IMR-90 (cell line): Measurements from ENCODE around the gene RAF1. TPM values are rescaled to one million over a fixed set of nuclear protein-coding genes. Genes with fewer than 3 reads are reported as not detected.

Source experiments
- ATAC-seq: fragments of 200-7000 bp; cut with Tn5 transposase; 2 replicates; pipeline ENCODE4 v1.9.1; 2020; ENCODE audit warnings: low read depth, mild to moderate bottlenecking, moderate library complexity
- BruUV-seq: library from RNA; stranded (reverse); fragments of 400-500 nt; replicated peaks from 2 replicates; lab custom pipeline; 2021; lab: Mats Ljungman, UMichigan
- CTCF ChIA-PET: fragments of 300-600 bp; formaldehyde crosslinking; extraction: SDS; loops from one replicate; lab custom pipeline; 2021; ENCODE audit warnings: antibody characterized with exemption; lab: Yijun Ruan, JAX
- POLR2A ChIA-PET: fragments of 300-600 bp; sonication (Branson Sonifier 250); formaldehyde crosslinking; loops from one replicate; lab custom pipeline; 2022; ENCODE audit warnings: antibody characterized with exemption; ENCODE audit not compliant: unreplicated experiment; lab: Charles Lee
- DNase-seq: peaks from one replicate; pipeline ENCODE4 v3.0.0; 2013
- H2AFZ ChIP-seq: replicated peaks from 2 replicates; pipeline ENCODE3; 2013; ENCODE audit warnings: low read length, mild to moderate bottlenecking; ENCODE audit not compliant: poor library complexity
- H2AK5ac ChIP-seq: 2 replicates; pipeline ENCODE4 v1.6.1; 2013; ENCODE audit warnings: low read depth, low read length, inconsistent platforms
- H2AK9ac ChIP-seq: replicated peaks from 2 replicates; pipeline ENCODE3; 2013; ENCODE audit warnings: mild to moderate bottlenecking, low read depth, low read length, moderate library complexity; ENCODE audit not compliant: poor library complexity
- H2BK120ac ChIP-seq: 2 replicates; pipeline ENCODE4 v1.6.1; 2013; ENCODE audit warnings: low read depth, low read length, inconsistent platforms
- H2BK15ac ChIP-seq: 3 replicates; pipeline ENCODE4 v1.6.1; 2013; ENCODE audit warnings: low read depth, low read length, inconsistent platforms
- H2BK20ac ChIP-seq: 2 replicates; pipeline ENCODE4 v1.6.1; 2013; ENCODE audit warnings: low read depth, mild to moderate bottlenecking, inconsistent platforms, low read length, moderate library complexity
- H2BK5ac ChIP-seq: 2 replicates; pipeline ENCODE4 v1.6.1; 2013; ENCODE audit warnings: mild to moderate bottlenecking, low read depth, low read length, inconsistent platforms; ENCODE audit not compliant: poor library complexity, severe bottlenecking
- H3K14ac ChIP-seq: replicated peaks from 2 replicates; pipeline ENCODE4 v1.6.1; 2013; ENCODE audit warnings: low read depth, low read length, inconsistent platforms
- H3K18ac ChIP-seq: 2 replicates; pipeline ENCODE4 v1.6.1; 2013; ENCODE audit warnings: low read depth, low read length, control low read depth
- H3K23ac ChIP-seq: 2 replicates; pipeline ENCODE4 v1.6.1; 2013; ENCODE audit warnings: low read depth, low read length, inconsistent platforms
- H3K27ac ChIP-seq: 2 replicates; pipeline ENCODE4 v1.5.1; 2013; ENCODE audit warnings: mild to moderate bottlenecking, control low read depth, low read length; ENCODE audit not compliant: insufficient read depth
- H3K27me3 ChIP-seq: 2 replicates; pipeline ENCODE4 v1.6.1; 2013; ENCODE audit warnings: low read length; ENCODE audit not compliant: control insufficient read depth, insufficient read depth
- H3K36me3 ChIP-seq: 2 replicates; pipeline ENCODE4 v1.6.1; 2013; ENCODE audit warnings: low read length, mixed read lengths; ENCODE audit not compliant: control insufficient read depth, insufficient read depth
- H3K4ac ChIP-seq: 2 replicates; pipeline ENCODE4 v1.6.1; 2013; ENCODE audit warnings: low read depth, low read length, inconsistent platforms
- H3K4me1 ChIP-seq: 2 replicates; pipeline ENCODE4 v1.6.1; 2013; ENCODE audit warnings: low read length, mixed read lengths; ENCODE audit not compliant: control insufficient read depth, insufficient read depth
- H3K4me2 ChIP-seq: 2 replicates; pipeline ENCODE4 v1.6.1; 2013; ENCODE audit warnings: low read depth, mild to moderate bottlenecking, control low read depth, low read length, moderate library complexity
- H3K4me3 ChIP-seq: 2 replicates; pipeline ENCODE4 v1.5.1; 2013; ENCODE audit warnings: low read depth, mild to moderate bottlenecking, control low read depth, low read length, moderate library complexity; ENCODE audit not compliant: insufficient read depth
- H3K56ac ChIP-seq: 2 replicates; pipeline ENCODE4 v1.6.1; 2013; ENCODE audit warnings: low read length, inconsistent platforms; ENCODE audit not compliant: insufficient read depth; ENCODE audit errors: extremely low read depth
- H3K79me1 ChIP-seq, 2 experiments: 2 replicates each; pipeline ENCODE4 v1.6.1; 2013; ENCODE audit warnings: low read length in 2 of 2, inconsistent platforms in 1 of 2, low read depth in 1 of 2
- H3K9ac ChIP-seq: 2 replicates; pipeline ENCODE4 v1.6.1; 2013; ENCODE audit warnings: low read depth, low read length, control low read depth
- H3K9me1 ChIP-seq: 2 replicates; pipeline ENCODE4 v1.6.1; 2013; ENCODE audit warnings: low read length, inconsistent platforms; ENCODE audit not compliant: insufficient read depth
- H3K9me3 ChIP-seq: 2 replicates; pipeline ENCODE4 v1.6.1; 2013; ENCODE audit warnings: low read length; ENCODE audit not compliant: control insufficient read depth, insufficient read depth
- H4K20me1 ChIP-seq: 2 replicates; pipeline ENCODE4 v1.6.1; 2013; ENCODE audit warnings: low read length, inconsistent platforms; ENCODE audit not compliant: insufficient read depth
- H4K5ac ChIP-seq: 2 replicates; pipeline ENCODE4 v1.6.1; 2013; ENCODE audit warnings: mild to moderate bottlenecking, low read depth, low read length, control low read depth
- H4K8ac ChIP-seq, 2 experiments: 2 replicates each; pipeline ENCODE4 v1.6.1; 2013; ENCODE audit warnings: low read depth in 2 of 2, low read length in 2 of 2, control low read depth in 1 of 2, inconsistent platforms in 1 of 2
- H4K91ac ChIP-seq: 2 replicates; pipeline ENCODE4 v1.6.1; 2013; ENCODE audit warnings: low read depth, low read length, inconsistent platforms; ENCODE audit not compliant: insufficient read depth
- BHLHE40 ChIP-seq: fragments of 150-350 bp; IDR thresholded peaks from 2 replicates; pipeline ENCODE4 v1.6.1; 2016; ENCODE audit warnings: mild to moderate bottlenecking, low read depth, low read length
- CEBPB ChIP-seq: IDR thresholded peaks from 2 replicates; pipeline ENCODE4 v1.6.1; 2012; ENCODE audit warnings: low read depth, low read length, improper control_type of control experiment
- CHD1 ChIP-seq: IDR thresholded peaks from 2 replicates; pipeline ENCODE4 v1.6.1; 2012; ENCODE audit warnings: low read depth, low read length, improper control_type of control experiment
- CTCF ChIP-seq: conservative IDR thresholded peaks from 2 replicates; pipeline ENCODE4 v1.5.1; 2012; ENCODE audit warnings: mild to moderate bottlenecking, low read depth, low read length, improper control_type of control experiment
- ELK1 ChIP-seq: fragments of 150-350 bp; IDR thresholded peaks from 2 replicates; pipeline ENCODE4 v1.6.1; 2016; ENCODE audit warnings: low read depth, mild to moderate bottlenecking, low read length, moderate library complexity, borderline replicate concordance
- FOS ChIP-seq: fragments of 150-350 bp; IDR thresholded peaks from 2 replicates; pipeline ENCODE4 v1.6.1; 2016; ENCODE audit warnings: low read depth, low read length
- MAFK ChIP-seq: IDR thresholded peaks from 2 replicates; pipeline ENCODE4 v1.6.1; 2012; ENCODE audit warnings: low read depth, low read length, improper control_type of control experiment
- MAZ ChIP-seq: IDR thresholded peaks from 2 replicates; pipeline ENCODE4 v1.6.1; 2012; ENCODE audit warnings: low read depth, mild to moderate bottlenecking, low read length, improper control_type of control experiment, moderate library complexity, borderline replicate concordance
- MXI1 ChIP-seq: IDR thresholded peaks from 2 replicates; pipeline ENCODE4 v1.6.1; 2012; ENCODE audit warnings: low read depth, mild to moderate bottlenecking, low read length, moderate library complexity, borderline replicate concordance
- NFE2L2 ChIP-seq: fragments of 150-350 bp; IDR thresholded peaks from 2 replicates; pipeline ENCODE4 v1.6.1; 2016; ENCODE audit warnings: low read depth, mild to moderate bottlenecking, low read length
- POLR2A ChIP-seq: IDR thresholded peaks from 2 replicates; pipeline ENCODE4 v1.6.1; 2012; ENCODE audit warnings: mild to moderate bottlenecking, low read depth, low read length
- RAD21 ChIP-seq: IDR thresholded peaks from 2 replicates; pipeline ENCODE4 v1.6.1; 2012; ENCODE audit warnings: low read length, improper control_type of control experiment
- RCOR1 ChIP-seq: IDR thresholded peaks from 2 replicates; pipeline ENCODE4 v1.6.1; 2012; ENCODE audit warnings: mild to moderate bottlenecking, low read length, improper control_type of control experiment; ENCODE audit not compliant: insufficient replicate concordance
- RFX5 ChIP-seq: IDR thresholded peaks from 2 replicates; pipeline ENCODE4 v1.8.0; 2012; ENCODE audit warnings: low read depth, mild to moderate bottlenecking, low read length, moderate library complexity
- SMC3 ChIP-seq: fragments of 150-350 bp; IDR thresholded peaks from 2 replicates; pipeline ENCODE4 v1.6.1; 2016; ENCODE audit warnings: low read depth, mild to moderate bottlenecking, antibody characterized with exemption, low read length, moderate library complexity
- USF2 ChIP-seq: fragments of 150-350 bp; IDR thresholded peaks from 2 replicates; pipeline ENCODE4 v1.6.1; 2017; ENCODE audit warnings: mild to moderate bottlenecking, antibody characterized with exemption, low read length, low read depth
- WGBS, 2 experiments: methylation state at CpG; one replicate each; pipeline versions ENCODE4 v1.1.5 to v1.1.7; 2013; ENCODE audit warnings: missing lambda C conversion rate in 2 of 2; ENCODE audit not compliant: insufficient read length in 1 of 2; ENCODE audit errors: extremely low coverage in 2 of 2; 5-methylcytosine and 5-hydroxymethylcytosine counted together
- dilution Hi-C: fragments of 300-500 bp; cut with HindIII; formaldehyde crosslinking; loops from one replicate; pipeline ENCODE4 v1.14.3; 2018; ENCODE audit warnings: low sequenced_read_pairs; ENCODE audit not compliant: unreplicated experiment
- in situ Hi-C: fragments of 300-500 bp; cut with MboI; formaldehyde crosslinking; loops from 3 replicates; pipeline ENCODE4 v1.14.3; 2019; ENCODE audit warnings: low sequenced_read_pairs, inconsistent platforms, mixed read lengths
- intact Hi-C: fragments of 100-400 bp; cut with micrococcal nuclease; formaldehyde crosslinking; loops from 2 replicates; pipeline ENCODE4 v1.10.0; 2022
- polyA plus RNA-seq, 3 experiments: library from polyadenylated mRNA; depleted of rRNA; stranded (reverse); fragments of >200 nt; gene quantifications; 2 replicates each; pipeline ENCODE4 v1.2.3, GENCODE V29; 2012; ENCODE audit warnings: low replicate concordance in 1 of 3
- total RNA-seq: library from RNA; depleted of rRNA; stranded (reverse); fragments of >200 nt; gene quantifications from 2 replicates; pipeline ENCODE4 v1.2.3, GENCODE V29; 2012

Gene RAF1
- total and polyA plus RNA-seq, 2 of the 4 experiments (the other 2 are of a cell fraction), result 115 to 151 TPM

GRCh38 chr3:12655701-12656100, 8.2 kb downstream of the RAF1 start:
- Histone ChIP-seq H3K4me2 (no peak overlapping the region), H4K8ac (no peak overlapping the region), H3K56ac (no peak overlapping the region), H2BK15ac (no peak overlapping the region), H2BK5ac (peak overlapping the region; percentile 13), H3K27ac (no peak overlapping the region), H3K36me3 (no peaks in the 10 kb centered on the region), H3K4me1 (peaks cover 13% of the 10 kb centered on the region), H4K91ac (no peak overlapping the region), H2AK5ac (no peak overlapping the region), H4K20me1 (peaks cover 89% of the 10 kb centered on the region), H2BK120ac (no peak overlapping the region), H3K14ac (no peak overlapping the region), H3K4ac (no peak overlapping the region), H3K23ac (no peak overlapping the region), H3K9me3 (no peaks in the 10 kb centered on the region), H3K4me3 (no peak overlapping the region), H3K79me1 (peaks cover 3 to 36% of the 10 kb centered on the region in 2 experiments), H3K18ac (no peak overlapping the region), H3K9ac (no peak overlapping the region), H3K9me1 (peaks cover 26% of the 10 kb centered on the region), H3K27me3 (no peaks in the 10 kb centered on the region), H4K5ac (no peak overlapping the region), H2BK20ac (no peak overlapping the region), H2AK9ac (no peak overlapping the region), H2AFZ (no peak overlapping the region)
- intact Hi-C loops, result no loop called here
- CTCF ChIA-PET, result no interaction called here
- BruUV-seq, result no TSS peak
- in situ Hi-C loops, result no loop called here
- ATAC-seq (no peak), DNase-seq (no peak)
- dilution Hi-C loops, result no loop called here
- TF ChIP-seq RCOR1 (no peak), POLR2A (no peak), USF2 (no peak), BHLHE40 (no peak), MAFK (no peak), RFX5 (no peak), CTCF (no peak), MXI1 (no peak), FOS (no peak), CEBPB (no peak), NFE2L2 (no peak), SMC3 (no peak), MAZ (no peak), CHD1 (no peak), ELK1 (no peak), RAD21 (no peak)
- POLR2A ChIA-PET, result no interaction called here
- WGBS, 2 experiments, result no CpG with 5 or more reads among the region's 4 CpGs
